Fibroblast of skin of left biceps (primary cell): ENCODE measurements around the gene SLC38A9.
A peak's percentile ranks its signal among the peaks of the same experiment; 100 is the strongest.

Source experiments
- DNase-seq, 2 experiments: peaks; one replicate each; pipeline ENCODE4 v3.0.0-alpha.2; 2013; ENCODE audit warnings: low read depth in 2 of 2

Gene SLC38A9

GRCh38 chr5:55650386-55650785, 61.7 kb downstream of the SLC38A9 start:
- DNase-seq, result peak; percentile 34 to 54

- no peak for DNase-seq
Measured at GRCh38 chr5:55649963-55650362, 62.2 kb downstream of the SLC38A9 start.

- no peak for DNase-seq
Measured at GRCh38 chr5:55645304-55645703, 66.8 kb downstream of the SLC38A9 start.

- no peak for DNase-seq
Measured at GRCh38 chr5:55638455-55638854, 73.7 kb downstream of the SLC38A9 start.

GRCh38 chr5:55638051-55638450, 74.1 kb downstream of the SLC38A9 start:
- no peak for DNase-seq

- no peak for DNase-seq
Measured at GRCh38 chr5:55636683-55637082, 75.4 kb downstream of the SLC38A9 start.

GRCh38 chr5:55636177-55636576, 75.9 kb downstream of the SLC38A9 start:
- DNase-seq, result no peak

GRCh38 chr5:55634866-55635265, 77.3 kb downstream of the SLC38A9 start:
- no peak for DNase-seq

GRCh38 chr5:55634209-55634805, 77.8 kb downstream of the SLC38A9 start:
- peak; percentile 74 to 81 for DNase-seq

- DNase-seq, result no peak
Measured at GRCh38 chr5:55633574-55634208, 78.4 kb downstream of the SLC38A9 start.

GRCh38 chr5:55629815-55630214, 82.3 kb downstream of the SLC38A9 start:
- no peak for DNase-seq

GRCh38 chr5:55626790-55627189, 85.3 kb downstream of the SLC38A9 start:
- DNase-seq, result no peak

- no peak for DNase-seq
Measured at GRCh38 chr5:55625913-55626312, 86.2 kb downstream of the SLC38A9 start.

- DNase-seq, result no peak
Measured at GRCh38 chr5:55625589-55625909, 86.6 kb downstream of the SLC38A9 start.

- DNase-seq, result no peak
Measured at GRCh38 chr5:55624841-55625588, 87.1 kb downstream of the SLC38A9 start.

GRCh38 chr5:55623789-55624188, 88.3 kb downstream of the SLC38A9 start:
- no peak for DNase-seq

GRCh38 chr5:55622460-55622859, 89.7 kb downstream of the SLC38A9 start:
- DNase-seq, result no peak

GRCh38 chr5:55621229-55621628, 90.9 kb downstream of the SLC38A9 start:
- no peak for DNase-seq

- no peak for DNase-seq
Measured at GRCh38 chr5:55620766-55621160, 91.4 kb downstream of the SLC38A9 start.

- DNase-seq, result no peak
Measured at GRCh38 chr5:55620009-55620765, 91.9 kb downstream of the SLC38A9 start.

- no peak for DNase-seq
Measured at GRCh38 chr5:55618318-55618717, 93.8 kb downstream of the SLC38A9 start.

GRCh38 chr5:55613112-55613868, 98.8 kb downstream of the SLC38A9 start:
- no peak for DNase-seq
